ENCODE results near the gene PTPRCAP.

DNA sequence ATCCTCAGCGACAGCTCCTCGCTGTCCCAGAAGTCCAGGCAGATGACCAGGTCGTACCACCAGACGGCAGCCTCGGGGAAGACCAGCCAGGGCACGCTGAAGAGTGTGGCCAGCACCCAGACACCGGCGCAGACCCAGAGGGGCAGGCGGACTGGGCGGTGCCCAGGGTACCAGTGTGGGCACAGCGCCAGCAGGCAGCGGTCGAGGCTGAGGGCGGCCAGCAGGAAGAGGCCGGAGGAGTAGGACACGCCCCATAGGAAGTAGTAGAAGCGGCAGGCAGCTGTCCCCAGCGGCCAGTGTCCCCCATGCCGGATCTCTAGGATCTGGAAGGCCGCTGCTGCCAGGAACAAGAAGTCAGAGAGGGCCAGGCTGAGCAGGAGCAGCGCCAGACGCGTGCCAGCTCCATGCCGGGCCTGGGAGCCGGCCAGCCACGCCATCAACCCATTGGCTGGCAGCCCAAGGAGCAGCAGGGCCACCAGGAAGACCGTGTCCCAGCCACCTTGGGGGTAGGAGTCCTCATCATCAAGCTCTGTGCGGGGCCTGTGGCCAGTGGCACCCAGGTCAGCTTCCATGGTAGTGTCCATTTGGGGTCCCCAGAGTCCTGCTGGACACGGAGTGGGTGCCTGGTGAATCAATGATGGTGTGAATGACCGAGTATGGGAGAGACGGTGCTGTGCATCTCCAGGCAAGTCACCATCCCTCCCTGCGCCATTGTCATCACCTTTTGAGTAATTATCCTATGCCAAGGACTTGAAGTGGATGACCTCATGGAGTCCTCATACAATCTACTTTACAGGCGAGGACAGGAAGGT, 14.9 kb upstream of the PTPRCAP start, which contains the start of gene GPR152:
- TF ChIP-seq POLR2A (IDR thresholded peaks at IDR 0.05), result no peak
- TF ChIP-seq, protein P1, sequence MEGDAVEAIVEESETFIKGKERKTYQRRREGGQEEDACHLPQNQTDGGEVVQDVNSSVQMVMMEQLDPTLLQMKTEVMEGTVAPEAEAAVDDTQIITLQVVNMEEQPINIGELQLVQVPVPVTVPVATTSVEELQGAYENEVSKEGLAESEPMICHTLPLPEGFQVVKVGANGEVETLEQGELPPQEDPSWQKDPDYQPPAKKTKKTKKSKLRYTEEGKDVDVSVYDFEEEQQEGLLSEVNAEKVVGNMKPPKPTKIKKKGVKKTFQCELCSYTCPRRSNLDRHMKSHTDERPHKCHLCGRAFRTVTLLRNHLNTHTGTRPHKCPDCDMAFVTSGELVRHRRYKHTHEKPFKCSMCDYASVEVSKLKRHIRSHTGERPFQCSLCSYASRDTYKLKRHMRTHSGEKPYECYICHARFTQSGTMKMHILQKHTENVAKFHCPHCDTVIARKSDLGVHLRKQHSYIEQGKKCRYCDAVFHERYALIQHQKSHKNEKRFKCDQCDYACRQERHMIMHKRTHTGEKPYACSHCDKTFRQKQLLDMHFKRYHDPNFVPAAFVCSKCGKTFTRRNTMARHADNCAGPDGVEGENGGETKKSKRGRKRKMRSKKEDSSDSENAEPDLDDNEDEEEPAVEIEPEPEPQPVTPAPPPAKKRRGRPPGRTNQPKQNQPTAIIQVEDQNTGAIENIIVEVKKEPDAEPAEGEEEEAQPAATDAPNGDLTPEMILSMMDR (IDR thresholded peaks at IDR 0.05), result peak in 2 of 6 experiments; percentile 14 to 18
